LNCAP (cell line): ENCODE data around the gene ROCK2.

Experiments
- CTCF ChIP-seq: fragments of 450-650 bp; IDR thresholded peaks from 2 replicates; pipeline ENCODE4 v1.5.1; 2017; ENCODE audit warnings: mild to moderate bottlenecking

The ROCK2 gene

GRCh38 chr2:11208083-11208482, 136.4 kb downstream of the ROCK2 start:
- TF ChIP-seq CTCF: no peak

- TF ChIP-seq CTCF: no peak
Measured at GRCh38 chr2:11203480-11203879, 141.0 kb downstream of the ROCK2 start.

GRCh38 chr2:11201969-11202368, 142.5 kb downstream of the ROCK2 start:
- no peak for TF ChIP-seq CTCF

- no peak for TF ChIP-seq CTCF
Measured at GRCh38 chr2:11200651-11201050, 143.8 kb downstream of the ROCK2 start.

- TF ChIP-seq CTCF: no peak
Measured at GRCh38 chr2:11196246-11196645, 148.2 kb downstream of the ROCK2 start.

GRCh38 chr2:11187731-11188130, 156.7 kb downstream of the ROCK2 start:
- TF ChIP-seq CTCF: no peak

GRCh38 chr2:11187083-11187619, 157.3 kb downstream of the ROCK2 start:
- no peak for TF ChIP-seq CTCF

GRCh38 chr2:11186145-11186544, 158.3 kb downstream of the ROCK2 start:
- no peak for TF ChIP-seq CTCF
